K562 (cell line): ENCODE results near the gene ACTN4.

ENCODE experiments used
- EHMT2 ChIP-seq: fragments of 450-650 bp; IDR thresholded peaks from 2 replicates; pipeline ENCODE4 v1.6.1; 2018; ENCODE audit warnings: antibody characterized with exemption
- PKNOX1 ChIP-seq: fragments of 450-650 bp; IDR thresholded peaks from 2 replicates; pipeline ENCODE4 v1.6.1; 2016
- ZNF780A ChIP-seq: fragments of 250-450 bp; sonication (Bioruptor Pico); IDR thresholded peaks from 2 replicates; pipeline ENCODE4 v1.5.0; 2021; ENCODE audit warnings: mild to moderate bottlenecking
- TF ChIP-seq, protein P1 (sequence below), 3 experiments: IDR thresholded peaks in 2 of 3; conservative IDR thresholded peaks in 1 of 3; 2 replicates each; pipeline ENCODE4 v1.5.1; 2011 to 2012; ENCODE audit warnings: low read length in 3 of 3, mild to moderate bottlenecking in 3 of 3, control low read depth in 2 of 3, improper control_type of control experiment in 1 of 3, inconsistent platforms in 1 of 3, low read depth in 1 of 3, mixed read lengths in 1 of 3, moderate library complexity in 1 of 3; ENCODE audit not compliant: insufficient read depth in 2 of 3

GRCh38 chr19:38662537-38663155, 15.2 kb downstream of the ACTN4 start:
- TF ChIP-seq ZNF780A (CRISPR knock-in tag) (no peak), EHMT2 (no peak), PKNOX1 (no peak)
- TF ChIP-seq, protein P1, sequence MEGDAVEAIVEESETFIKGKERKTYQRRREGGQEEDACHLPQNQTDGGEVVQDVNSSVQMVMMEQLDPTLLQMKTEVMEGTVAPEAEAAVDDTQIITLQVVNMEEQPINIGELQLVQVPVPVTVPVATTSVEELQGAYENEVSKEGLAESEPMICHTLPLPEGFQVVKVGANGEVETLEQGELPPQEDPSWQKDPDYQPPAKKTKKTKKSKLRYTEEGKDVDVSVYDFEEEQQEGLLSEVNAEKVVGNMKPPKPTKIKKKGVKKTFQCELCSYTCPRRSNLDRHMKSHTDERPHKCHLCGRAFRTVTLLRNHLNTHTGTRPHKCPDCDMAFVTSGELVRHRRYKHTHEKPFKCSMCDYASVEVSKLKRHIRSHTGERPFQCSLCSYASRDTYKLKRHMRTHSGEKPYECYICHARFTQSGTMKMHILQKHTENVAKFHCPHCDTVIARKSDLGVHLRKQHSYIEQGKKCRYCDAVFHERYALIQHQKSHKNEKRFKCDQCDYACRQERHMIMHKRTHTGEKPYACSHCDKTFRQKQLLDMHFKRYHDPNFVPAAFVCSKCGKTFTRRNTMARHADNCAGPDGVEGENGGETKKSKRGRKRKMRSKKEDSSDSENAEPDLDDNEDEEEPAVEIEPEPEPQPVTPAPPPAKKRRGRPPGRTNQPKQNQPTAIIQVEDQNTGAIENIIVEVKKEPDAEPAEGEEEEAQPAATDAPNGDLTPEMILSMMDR (IDR thresholded peaks at IDR 0.05 in 2 of 3, conservative IDR thresholded peaks at IDR 0.05 in 1 of 3; ENCODE audit: insufficient read depth in 2 of 3, low read depth in 1 of 3, low read length in 3 of 3) = no peak
